GM21381 (cell line): ENCODE data around the gene GEMIN7.

Experiments
- ATAC-seq: cut with Tn5 transposase; IDR thresholded peaks from one replicate; pipeline ENCODE4 v1.9.1; 2021; ENCODE audit warnings: mild to moderate bottlenecking, moderate library complexity; ENCODE audit not compliant: unreplicated experiment

GEMIN7 gene

DNA sequence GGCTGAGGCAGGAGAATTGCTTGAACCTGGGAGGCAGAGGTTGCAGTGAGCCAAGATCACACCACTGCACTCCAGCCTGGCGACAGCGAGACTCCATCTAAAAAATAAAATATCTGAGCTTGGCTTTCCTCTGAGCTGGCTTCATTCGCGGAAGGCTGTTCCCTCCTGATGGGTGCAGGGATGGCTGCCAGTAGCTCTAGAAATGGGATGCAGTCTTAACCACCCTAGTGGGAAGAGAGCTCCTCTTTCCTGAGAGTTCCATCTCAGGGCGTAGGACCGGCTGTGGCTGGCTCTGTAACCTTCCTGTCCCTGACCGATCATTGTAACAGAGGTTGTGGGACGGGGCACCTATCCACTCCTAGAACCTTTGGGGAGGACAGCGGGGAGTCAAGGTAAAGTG, 46.3 kb downstream of the GEMIN7 start:
- no peak for ATAC-seq

- no peak for ATAC-seq
These were observed 47.0 kb downstream of the GEMIN7 start for GRCh38 chr19:45125975-45126493.

DNA sequence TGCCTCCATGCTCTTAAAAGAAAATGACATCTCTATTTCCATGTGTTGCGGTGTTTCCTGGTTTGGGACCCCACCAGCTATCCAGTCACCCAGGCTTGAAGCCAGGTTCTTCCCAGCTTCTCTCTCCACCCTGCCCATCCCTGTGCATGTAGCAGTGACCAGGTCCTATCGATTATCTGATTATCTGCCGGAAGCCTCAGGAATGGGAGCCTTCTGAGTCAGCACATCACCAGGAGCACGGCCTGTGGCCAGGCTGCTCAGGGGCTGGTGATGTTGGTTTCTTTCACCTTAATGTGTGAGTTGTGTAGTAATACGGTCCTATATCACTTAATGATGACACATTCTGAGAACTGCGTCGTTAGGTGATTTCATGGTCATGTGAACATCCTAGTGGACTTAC, 47.6 kb downstream of the GEMIN7 start:
- no peak for ATAC-seq

- no peak for ATAC-seq
These were observed 49.1 kb downstream of the GEMIN7 start for GRCh38 chr19:45128146-45128545.

DNA sequence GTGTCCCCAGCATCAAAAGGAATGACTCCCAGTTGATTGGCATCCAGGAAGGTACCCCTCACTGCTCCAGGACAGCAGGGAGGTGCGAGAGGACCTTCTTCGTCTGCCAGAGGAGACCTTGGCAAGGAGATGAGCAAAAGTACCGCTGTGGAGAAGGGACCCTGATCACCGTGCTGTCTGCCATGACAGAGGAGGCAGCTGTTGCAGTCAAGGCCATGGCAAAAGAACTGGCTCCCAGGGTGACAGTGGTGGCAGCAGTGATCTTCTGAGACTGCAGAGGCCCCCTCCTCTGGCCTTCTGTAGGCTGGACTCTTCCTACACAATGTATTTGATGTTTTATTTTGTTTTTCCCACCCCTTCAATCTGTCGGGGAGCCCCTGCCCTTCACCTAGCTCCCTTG, 49.7 kb downstream of the GEMIN7 start:
- no peak for ATAC-seq

- no peak for ATAC-seq
These were observed 51.2 kb downstream of the GEMIN7 start for GRCh38 chr19:45130236-45130635.

DNA sequence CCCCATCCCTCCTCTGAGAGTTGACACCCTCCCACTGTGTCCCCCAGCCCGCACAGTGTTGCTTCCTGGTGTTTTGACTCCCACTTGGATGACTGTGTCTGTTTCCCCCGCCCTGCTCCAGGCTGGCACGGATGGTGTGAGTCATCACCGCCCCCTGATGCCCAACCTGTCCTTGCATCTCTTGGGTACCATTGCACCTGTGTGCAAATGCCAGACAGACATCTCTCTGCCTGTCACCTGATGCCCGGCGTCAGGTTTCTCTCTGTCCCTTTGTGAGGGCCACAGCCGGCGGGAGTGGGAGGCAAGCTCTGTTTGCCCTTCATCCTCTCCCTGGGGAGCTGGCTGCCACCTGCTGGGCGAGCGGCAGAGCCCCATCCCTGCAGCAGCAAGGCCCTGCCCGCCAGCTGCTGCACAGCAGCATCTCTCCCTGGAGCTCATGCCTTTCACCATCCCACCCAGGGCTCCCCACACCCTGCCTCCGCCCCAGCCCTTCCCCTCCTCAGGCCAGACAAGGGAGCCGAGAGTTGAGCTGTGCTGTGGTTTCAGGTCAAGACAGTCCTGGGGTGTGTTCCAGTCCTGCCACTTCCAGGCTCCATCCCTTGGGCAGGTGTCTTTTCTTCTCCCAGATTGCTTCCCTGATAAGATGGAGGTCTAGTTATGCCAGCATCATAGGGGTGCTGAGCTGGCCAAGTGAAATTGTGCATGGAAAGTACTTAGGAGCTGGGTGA, 52.0 kb downstream of the GEMIN7 start:
- no peak for ATAC-seq

- ATAC-seq = no peak
These were observed 54.6 kb downstream of the GEMIN7 start for GRCh38 chr19:45133661-45134060.

DNA sequence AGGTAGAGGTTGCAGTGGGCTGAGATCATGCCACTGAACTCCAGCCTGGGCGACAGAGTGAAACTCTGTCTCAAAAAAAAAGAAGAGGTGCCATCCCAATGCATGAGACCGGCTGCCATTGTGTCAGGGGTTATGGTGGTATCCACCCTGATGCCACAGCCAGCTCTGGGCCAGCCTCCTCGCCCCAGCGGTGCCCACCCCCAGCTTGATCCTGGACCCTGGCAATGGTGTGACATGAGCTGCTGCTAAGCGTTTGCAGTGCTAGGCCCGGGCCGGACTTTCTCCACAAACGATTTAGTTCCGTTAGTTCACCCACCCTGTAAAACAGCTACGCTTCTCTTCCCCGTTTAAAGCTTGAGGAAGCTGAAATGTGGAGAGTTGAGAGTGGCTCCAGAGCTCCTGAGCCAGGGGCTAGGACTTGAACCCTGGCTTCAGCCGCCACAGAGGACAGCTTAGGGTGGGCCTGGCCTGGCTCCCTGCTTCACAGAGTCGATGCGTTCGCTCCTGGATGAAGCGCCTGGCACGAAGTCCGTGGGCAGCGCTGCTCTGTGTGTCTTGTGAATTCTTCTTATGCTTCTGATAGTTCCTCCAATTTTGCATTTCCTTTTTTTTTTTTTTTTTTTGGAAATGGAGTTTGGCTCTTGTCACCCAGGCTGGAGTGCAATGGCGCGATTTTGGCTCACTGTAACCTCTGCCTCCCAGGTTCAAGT, 56.3 kb downstream of the GEMIN7 start:
- ATAC-seq = no peak

DNA sequence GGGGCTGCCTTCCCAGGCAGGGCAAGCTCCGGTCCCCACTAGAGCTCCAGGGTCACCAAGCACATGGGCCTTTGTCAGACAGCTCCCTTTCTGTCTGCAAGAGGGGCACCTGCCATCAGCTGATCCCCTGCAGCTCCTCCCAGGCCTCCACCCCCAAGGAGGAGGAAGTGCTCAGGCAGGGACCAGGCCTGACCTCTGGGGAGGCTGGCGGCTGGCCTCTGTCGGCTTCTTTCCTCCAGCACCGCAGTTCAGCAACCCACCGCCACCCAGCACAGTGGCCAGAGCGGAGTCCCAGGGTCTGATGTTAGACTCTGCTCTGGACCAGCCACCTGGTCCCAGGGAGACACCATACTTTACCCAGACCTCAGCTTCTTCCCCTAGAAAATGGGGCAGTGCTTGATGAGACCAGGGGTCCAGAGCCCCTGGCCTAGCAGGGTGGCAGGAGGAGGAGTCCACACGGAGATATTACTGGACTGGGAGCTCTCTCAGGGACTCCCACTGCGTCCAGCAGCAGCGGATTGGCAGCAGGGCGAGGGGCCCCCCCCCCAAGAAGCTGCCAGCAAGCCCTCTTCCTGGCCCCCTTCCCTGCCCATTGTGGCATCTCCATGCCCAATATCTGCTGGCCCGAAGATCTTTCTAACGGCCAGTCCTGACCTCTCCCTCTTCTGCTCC, 57.6 kb downstream of the GEMIN7 start:
- no peak for ATAC-seq

GRCh38 chr19:45137179-45137761, 58.2 kb downstream of the GEMIN7 start:
- peak; percentile 75 for ATAC-seq

GRCh38 chr19:45138303-45138751, 59.3 kb downstream of the GEMIN7 start:
- ATAC-seq = no peak

GRCh38 chr19:45139286-45140143, 60.5 kb downstream of the GEMIN7 start:
- ATAC-seq = no peak

DNA sequence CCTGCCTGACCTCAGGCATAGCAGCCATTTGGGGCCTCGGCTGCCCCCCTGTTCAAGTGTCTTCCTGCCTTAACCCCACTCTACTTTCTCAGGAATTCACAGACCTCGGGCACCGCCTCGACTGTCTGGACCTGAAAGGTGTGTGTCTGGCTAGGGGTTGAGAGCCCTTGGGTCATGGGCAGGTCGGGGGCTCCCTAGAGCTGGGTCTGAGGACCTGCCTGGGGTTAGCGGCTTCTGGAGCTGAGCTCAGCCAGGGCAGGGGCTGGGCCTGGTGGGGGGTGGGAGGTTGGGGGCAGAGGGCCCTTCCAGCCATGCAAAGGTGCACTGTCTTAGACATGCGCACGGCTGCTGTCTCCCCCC, 61.1 kb downstream of the GEMIN7 start:
- ATAC-seq = no peak

DNA sequence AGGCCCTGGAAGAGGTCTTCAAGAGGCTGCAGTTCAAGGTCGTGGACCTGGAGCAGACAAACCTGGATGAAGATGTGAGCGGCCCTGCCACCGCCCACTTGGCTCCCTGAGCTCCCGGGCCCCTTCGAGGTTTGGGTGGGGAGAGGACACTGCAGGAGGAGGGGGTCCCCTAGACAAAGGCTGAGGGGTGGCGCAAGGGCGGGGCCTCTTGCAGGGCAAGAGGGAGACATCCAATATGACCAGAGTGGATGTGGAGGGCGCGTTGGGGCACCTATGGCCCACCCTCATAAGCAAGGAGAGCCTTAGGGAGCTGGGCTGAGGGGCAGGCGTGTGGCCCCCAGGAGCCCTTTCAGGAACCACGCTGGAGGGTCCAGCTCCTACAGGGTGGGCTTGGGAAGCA, 61.5 kb downstream of the GEMIN7 start:
- no peak for ATAC-seq
